ENCODE measurements around the gene UBTD2.
"Not testable (repeated sequence)": the region's sequence is repeated elsewhere in the genome, so short reads cannot be mapped to it uniquely, and the experiment has no call there.

Gene UBTD2

GRCh38 chr5:172293054-172293744 is 9.6 kb upstream of the UBTD2 start:
- peak; percentile 78 for DNase-seq (ENCODE audit: low spot score)

- DNase-seq (ENCODE audit: low spot score), result not testable (repeated sequence)
Observed at GRCh38 chr5:172291837-172292236, 8.3 kb upstream of the UBTD2 start.

GRCh38 chr5:172288465-172288864 is 4.9 kb upstream of the UBTD2 start:
- no peak for DNase-seq (ENCODE audit: low spot score)

- DNase-seq (ENCODE audit: low spot score), result not testable (repeated sequence)
Observed at GRCh38 chr5:172287140-172287539, 3.6 kb upstream of the UBTD2 start.

GRCh38 chr5:172285226-172286143 is 1.9 kb upstream of the UBTD2 start:
- no peak for DNase-seq (ENCODE audit: low spot score)

GRCh38 chr5:172284611-172284980 is 1.0 kb upstream of the UBTD2 start:
- no peak for DNase-seq (ENCODE audit: low spot score)

GRCh38 chr5:172283862-172284610 is 472 bp upstream of the UBTD2 start:
- peak; percentile 74 for DNase-seq (ENCODE audit: low spot score)

GRCh38 chr5:172282272-172283019 is 1.1 kb downstream of the UBTD2 start:
- DNase-seq (ENCODE audit: low spot score), result peak; percentile 72

GRCh38 chr5:172281346-172281745 is 2.2 kb downstream of the UBTD2 start:
- no peak for DNase-seq (ENCODE audit: low spot score)

GRCh38 chr5:172280929-172281328 is 2.6 kb downstream of the UBTD2 start:
- DNase-seq (ENCODE audit: low spot score), result peak; percentile 28

- no peak for DNase-seq (ENCODE audit: low spot score)
Observed at GRCh38 chr5:172280317-172280716, 3.2 kb downstream of the UBTD2 start.

GRCh38 chr5:172278356-172278755 is 5.2 kb downstream of the UBTD2 start:
- no peak for DNase-seq (ENCODE audit: low spot score)

GRCh38 chr5:172276214-172276613 is 7.3 kb downstream of the UBTD2 start:
- DNase-seq (ENCODE audit: low spot score), result no peak

GRCh38 chr5:172274951-172275753 is 8.4 kb downstream of the UBTD2 start:
- DNase-seq (ENCODE audit: low spot score), result no peak

GRCh38 chr5:172267943-172268342 is 15.6 kb downstream of the UBTD2 start:
- DNase-seq (ENCODE audit: low spot score), result no peak

GRCh38 chr5:172266676-172267092 is 16.9 kb downstream of the UBTD2 start:
- no peak for DNase-seq (ENCODE audit: low spot score)

- no peak for DNase-seq (ENCODE audit: low spot score)
Observed at GRCh38 chr5:172266071-172266675, 17.4 kb downstream of the UBTD2 start.

- no peak for DNase-seq (ENCODE audit: low spot score)
Observed at GRCh38 chr5:172264815-172265395, 18.7 kb downstream of the UBTD2 start.

GRCh38 chr5:172255444-172255843 is 28.1 kb downstream of the UBTD2 start:
- no peak for DNase-seq (ENCODE audit: low spot score)

GRCh38 chr5:172252501-172252900 is 31.1 kb downstream of the UBTD2 start:
- no peak for DNase-seq (ENCODE audit: low spot score)

Measured in RKO (cell line).